ENCODE results near the gene ARF3.
A peak's percentile ranks its signal among the peaks of the same experiment; 100 is the strongest.

Gene ARF3

GRCh38 chr12:48965298-48965838, 8.1 kb upstream of the ARF3 start:
- H3K27ac ChIP-seq (ENCODE audit: low read length), result no peak overlapping the region
- H3K4me3 ChIP-seq (ENCODE audit: low read length), result no peak overlapping the region
- peaks cover 18% of the 10 kb centered on the region for H3K4me1 ChIP-seq (ENCODE audit: control insufficient read depth, insufficient read depth, low read length)
- H3K9me3 ChIP-seq (ENCODE audit: control insufficient read depth, insufficient read depth, low read length), result no peaks in the 10 kb centered on the region
- H3K27me3 ChIP-seq (ENCODE audit: control insufficient read depth, insufficient read depth, low read length), result peaks cover 21% of the 10 kb centered on the region; the same call in 1 of the 2 replicates
- no peaks in the 10 kb centered on the region for H3K36me3 ChIP-seq (ENCODE audit: control insufficient read depth, insufficient read depth, low read length)
- no peak for DNase-seq (ENCODE audit: low read depth, low spot score)

- Histone ChIP-seq H3K9me3 (ENCODE audit: control insufficient read depth, insufficient read depth, low read length) (no peaks in the 10 kb centered on the region), H3K4me3 (ENCODE audit: low read length) (no peak overlapping the region), H3K27ac (ENCODE audit: low read length) (no peak overlapping the region), H3K36me3 (ENCODE audit: control insufficient read depth, insufficient read depth, low read length) (no peaks in the 10 kb centered on the region), H3K27me3 (ENCODE audit: control insufficient read depth, insufficient read depth, low read length) (no peaks in the 10 kb centered on the region; the same call in 1 of the 2 replicates), H3K4me1 (ENCODE audit: control insufficient read depth, insufficient read depth, low read length) (peaks cover 8% of the 10 kb centered on the region; the same call in 1 of the 2 replicates)
- DNase-seq (ENCODE audit: low read depth, low spot score), result no peak
Measured at GRCh38 chr12:48961801-48962200, 4.5 kb upstream of the ARF3 start.

- DNase-seq (ENCODE audit: low read depth, low spot score), result no peak
- WGBS (ENCODE audit: insufficient coverage, insufficient read length), result no CpG with 5 or more reads among the region's 4 CpGs
Measured at GRCh38 chr12:48961331-48961730, 4.0 kb upstream of the ARF3 start.

GRCh38 chr12:48960834-48961233, 3.5 kb upstream of the ARF3 start:
- DNase-seq (ENCODE audit: low read depth, low spot score), result no peak
- Histone ChIP-seq H3K4me3 (ENCODE audit: low read length) (no peak overlapping the region), H3K9me3 (ENCODE audit: control insufficient read depth, insufficient read depth, low read length) (no peaks in the 10 kb centered on the region), H3K27ac (ENCODE audit: low read length) (no peak overlapping the region), H3K27me3 (ENCODE audit: control insufficient read depth, insufficient read depth, low read length) (no peaks in the 10 kb centered on the region), H3K4me1 (ENCODE audit: control insufficient read depth, insufficient read depth, low read length) (peaks cover 5% of the 10 kb centered on the region; the same call in 1 of the 2 replicates), H3K36me3 (ENCODE audit: control insufficient read depth, insufficient read depth, low read length) (no peaks in the 10 kb centered on the region)
- WGBS (ENCODE audit: insufficient coverage, insufficient read length), result no CpG with 5 or more reads among the region's 3 CpGs

More at GRCh38 chr12:48961331-48961730, 4.0 kb upstream of the ARF3 start:
- no peaks in the 10 kb centered on the region for H3K36me3 ChIP-seq (ENCODE audit: control insufficient read depth, insufficient read depth, low read length)
- H3K27ac ChIP-seq (ENCODE audit: low read length), result no peak overlapping the region
- H3K4me1 ChIP-seq (ENCODE audit: control insufficient read depth, insufficient read depth, low read length), result peaks cover 7% of the 10 kb centered on the region; the same call in 1 of the 2 replicates
- no peaks in the 10 kb centered on the region for H3K9me3 ChIP-seq (ENCODE audit: control insufficient read depth, insufficient read depth, low read length)
- H3K4me3 ChIP-seq (ENCODE audit: low read length), result no peak overlapping the region
- H3K27me3 ChIP-seq (ENCODE audit: control insufficient read depth, insufficient read depth, low read length), result no peaks in the 10 kb centered on the region; the same call in 1 of the 2 replicates

- WGBS (ENCODE audit: insufficient coverage, insufficient read length), result no CpG with 5 or more reads among the region's 3 CpGs
- no peak for DNase-seq (ENCODE audit: low read depth, low spot score)
- Histone ChIP-seq H3K4me3 (ENCODE audit: low read length) (peak overlapping the region; percentile 94; the same call in 1 of the 2 replicates), H3K4me1 (ENCODE audit: control insufficient read depth, insufficient read depth, low read length) (no peaks in the 10 kb centered on the region; the same call in 1 of the 2 replicates), H3K27ac (ENCODE audit: low read length) (no peak overlapping the region), H3K9me3 (ENCODE audit: control insufficient read depth, insufficient read depth, low read length) (no peaks in the 10 kb centered on the region), H3K36me3 (ENCODE audit: control insufficient read depth, insufficient read depth, low read length) (0 out of 2 replicates have a peak, but pooled peaks cover under 1% of the 10 kb centered on the region), H3K27me3 (ENCODE audit: control insufficient read depth, insufficient read depth, low read length) (no peaks in the 10 kb centered on the region)
Measured at GRCh38 chr12:48958049-48958388, 732 bp upstream of the ARF3 start.

GRCh38 chr12:48956279-48957140, 777 bp downstream of the ARF3 start:
- no CpG with 5 or more reads among the region's 29 CpGs for WGBS (ENCODE audit: insufficient coverage, insufficient read length)
- no peaks in the 10 kb centered on the region for H3K9me3 ChIP-seq (ENCODE audit: control insufficient read depth, insufficient read depth, low read length)

GRCh38 chr12:48954841-48955501, 2.3 kb downstream of the ARF3 start:
- no peak overlapping the region for H3K27ac ChIP-seq (ENCODE audit: low read length)
- no peaks in the 10 kb centered on the region for H3K9me3 ChIP-seq (ENCODE audit: control insufficient read depth, insufficient read depth, low read length)
- no CpG with 5 or more reads among the region's 3 CpGs for WGBS (ENCODE audit: insufficient coverage, insufficient read length)
- no peak overlapping the region for H3K4me3 ChIP-seq (ENCODE audit: low read length)
- no peaks in the 10 kb centered on the region; the same call in 1 of the 2 replicates for H3K4me1 ChIP-seq (ENCODE audit: control insufficient read depth, insufficient read depth, low read length)
- H3K27me3 ChIP-seq (ENCODE audit: control insufficient read depth, insufficient read depth, low read length), result no peaks in the 10 kb centered on the region
- H3K36me3 ChIP-seq (ENCODE audit: control insufficient read depth, insufficient read depth, low read length), result peaks cover 6% of the 10 kb centered on the region; the same call in 1 of the 2 replicates
- DNase-seq (ENCODE audit: low read depth, low spot score), result no peak

More at GRCh38 chr12:48956279-48957140, 777 bp downstream of the ARF3 start:
- Histone ChIP-seq H3K36me3 (ENCODE audit: control insufficient read depth, insufficient read depth, low read length) (peaks cover 6% of the 10 kb centered on the region; the same call in 1 of the 2 replicates), H3K27ac (ENCODE audit: low read length) (no peak overlapping the region), H3K4me3 (ENCODE audit: low read length) (peak overlapping the region; percentile 94), H3K27me3 (ENCODE audit: control insufficient read depth, insufficient read depth, low read length) (no peaks in the 10 kb centered on the region), H3K4me1 (ENCODE audit: control insufficient read depth, insufficient read depth, low read length) (no peaks in the 10 kb centered on the region; the same call in 1 of the 2 replicates)
- DNase-seq (ENCODE audit: low read depth, low spot score), result no peak

- no peaks in the 10 kb centered on the region for H3K9me3 ChIP-seq (ENCODE audit: control insufficient read depth, insufficient read depth, low read length)
- H3K4me3 ChIP-seq (ENCODE audit: low read length), result no peak overlapping the region
- H3K27ac ChIP-seq (ENCODE audit: low read length), result no peak overlapping the region
- no peaks in the 10 kb centered on the region for H3K27me3 ChIP-seq (ENCODE audit: control insufficient read depth, insufficient read depth, low read length)
- no peaks in the 10 kb centered on the region; the same call in 1 of the 2 replicates for H3K4me1 ChIP-seq (ENCODE audit: control insufficient read depth, insufficient read depth, low read length)
- DNase-seq (ENCODE audit: low read depth, low spot score), result no peak
- no CpG with 5 or more reads among the region's 3 CpGs for WGBS (ENCODE audit: insufficient coverage, insufficient read length)
- peaks cover 6% of the 10 kb centered on the region; the same call in 1 of the 2 replicates for H3K36me3 ChIP-seq (ENCODE audit: control insufficient read depth, insufficient read depth, low read length)
Measured at GRCh38 chr12:48954061-48954460, 3.2 kb downstream of the ARF3 start.

- no peaks in the 10 kb centered on the region for H3K27me3 ChIP-seq (ENCODE audit: control insufficient read depth, insufficient read depth, low read length)
- no peak for DNase-seq (ENCODE audit: low read depth, low spot score)
- no CpG with 5 or more reads among the region's 4 CpGs for WGBS (ENCODE audit: insufficient coverage, insufficient read length)
- H3K4me3 ChIP-seq (ENCODE audit: low read length), result no peak overlapping the region
- no peak overlapping the region for H3K27ac ChIP-seq (ENCODE audit: low read length)
- no peaks in the 10 kb centered on the region for H3K9me3 ChIP-seq (ENCODE audit: control insufficient read depth, insufficient read depth, low read length)
- peaks cover 6% of the 10 kb centered on the region; the same call in 1 of the 2 replicates for H3K36me3 ChIP-seq (ENCODE audit: control insufficient read depth, insufficient read depth, low read length)
- no peaks in the 10 kb centered on the region; the same call in 1 of the 2 replicates for H3K4me1 ChIP-seq (ENCODE audit: control insufficient read depth, insufficient read depth, low read length)
Measured at GRCh38 chr12:48952691-48953090, 4.6 kb downstream of the ARF3 start.

GRCh38 chr12:48947727-48948126, 9.6 kb downstream of the ARF3 start:
- peaks cover 3% of the 10 kb centered on the region; the same call in 1 of the 2 replicates for H3K36me3 ChIP-seq (ENCODE audit: control insufficient read depth, insufficient read depth, low read length)
- H3K9me3 ChIP-seq (ENCODE audit: control insufficient read depth, insufficient read depth, low read length), result no peaks in the 10 kb centered on the region
- H3K4me1 ChIP-seq (ENCODE audit: control insufficient read depth, insufficient read depth, low read length), result no peaks in the 10 kb centered on the region
- H3K4me3 ChIP-seq (ENCODE audit: low read length), result no peak overlapping the region
- H3K27ac ChIP-seq (ENCODE audit: low read length), result no peak overlapping the region
- no peaks in the 10 kb centered on the region for H3K27me3 ChIP-seq (ENCODE audit: control insufficient read depth, insufficient read depth, low read length)
- DNase-seq (ENCODE audit: low read depth, low spot score), result no peak
- WGBS (ENCODE audit: insufficient coverage, insufficient read length), result no CpG with 5 or more reads among the region's 3 CpGs

Data from iPS DF 6.9 (cell line).